Peyer's patch (tissue), 4 donors: ENCODE data around the gene VCX3B. TPM values are rescaled to one million over a fixed set of nuclear protein-coding genes. Genes with fewer than 3 reads are reported as not detected.
"Not testable (repeated sequence)": the region's sequence is repeated elsewhere in the genome, so short reads cannot be mapped to it uniquely, and the experiment has no call there.

Experiments
- DNase-seq, 3 donors: peaks; one replicate each; pipeline ENCODE4 v3.0.0-alpha.2; 2017 to 2019
- H3K27ac ChIP-seq, 4 donors: fragments of 200-600 bp; sonication (generic); one replicate each; pipeline ENCODE4 v1.5.1; 2016 to 2019
- H3K27me3 ChIP-seq, 2 donors: fragments of 200-600 bp; sonication (generic); one replicate each; pipeline ENCODE4 v1.5.1; 2019
- H3K36me3 ChIP-seq, 3 donors: fragments of 200-600 bp; sonication (generic); one replicate each; pipeline ENCODE4 v1.5.1; 2016 to 2019
- H3K4me1 ChIP-seq, 4 donors: fragments of 200-600 bp; sonication (generic); one replicate each; pipeline ENCODE4 v1.5.1; 2016 to 2019
- H3K4me3 ChIP-seq, 4 donors: fragments of 200-600 bp; sonication (generic); 1 replicate in 3 of 4; 2 replicates in 1 of 4; pipeline ENCODE4 v1.5.1; 2016 to 2019; ENCODE audit warnings: mild to moderate bottlenecking in 1 of 4
- H3K9me3 ChIP-seq, 4 donors: fragments of 200-600 bp; sonication (generic); one replicate each; pipeline ENCODE4 v1.5.1; 2016 to 2019; ENCODE audit warnings: mild to moderate bottlenecking in 1 of 4
- POLR2A ChIP-seq, 2 donors: fragments of 450-650 bp; IDR thresholded peaks; one replicate each; pipeline ENCODE4 v1.5.1; 2017; ENCODE audit warnings: antibody characterized with exemption in 2 of 2, mild to moderate bottlenecking in 2 of 2, moderate library complexity in 2 of 2
- total RNA-seq, 4 donors: library from RNA; depleted of rRNA; stranded (reverse); fragments of >200 nt; gene quantifications; one replicate each; pipeline ENCODE4 v1.1.0, GENCODE V29; 2016
- TF ChIP-seq, protein P1 (sequence below), 6 experiments: fragments of 450-650 bp in 4 of 6; fragments of 200-600 bp in 2 of 6; sonication (generic) in 1 of 6; IDR thresholded peaks; one replicate each; pipeline ENCODE4 v1.5.1; 2017 to 2019; ENCODE audit warnings: antibody characterized with exemption in 6 of 6, mild to moderate bottlenecking in 3 of 6, moderate library complexity in 1 of 6

VCX3B gene
- total RNA-seq, 4 donors from 2014 or later: not detected

DNA sequence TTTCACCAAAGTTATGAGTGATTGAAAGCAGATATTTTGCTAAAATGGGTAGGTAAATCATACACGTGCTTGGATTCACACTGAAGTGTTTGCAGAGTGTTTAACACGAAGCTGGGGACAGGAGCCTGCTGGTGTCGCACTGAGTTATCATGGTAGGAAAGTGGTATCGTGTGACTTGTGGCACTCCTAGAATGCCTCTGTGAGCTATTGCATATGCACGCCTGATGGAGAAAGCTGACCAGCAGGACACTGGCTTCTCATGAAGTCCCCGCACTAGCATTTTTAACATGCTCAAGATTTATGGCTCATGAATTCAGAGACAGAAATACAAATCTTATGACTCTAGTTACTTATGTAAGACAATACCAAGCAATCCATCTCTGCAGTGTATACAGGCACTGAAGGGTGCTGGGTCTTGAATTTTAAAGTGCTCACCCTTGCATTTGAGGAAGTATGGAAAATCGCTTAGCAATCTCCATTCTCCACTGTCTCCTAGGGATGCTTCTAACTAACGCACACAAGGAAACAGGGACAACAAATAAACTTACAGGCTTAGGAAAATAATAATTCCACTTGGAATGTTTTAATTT lies 19.8 kb downstream of the VCX3B start:
- Histone ChIP-seq H3K27ac (no peak overlapping the region), H3K9me3 (no peaks in the 10 kb centered on the region), H3K36me3 (no peaks in the 10 kb centered on the region), H3K27me3 (no peaks in the 10 kb centered on the region), H3K4me3 (no peak overlapping the region), H3K4me1 (no peaks in the 10 kb centered on the region)
- no peak for TF ChIP-seq POLR2A (IDR thresholded peaks at IDR 0.05)
- TF ChIP-seq, protein P1, sequence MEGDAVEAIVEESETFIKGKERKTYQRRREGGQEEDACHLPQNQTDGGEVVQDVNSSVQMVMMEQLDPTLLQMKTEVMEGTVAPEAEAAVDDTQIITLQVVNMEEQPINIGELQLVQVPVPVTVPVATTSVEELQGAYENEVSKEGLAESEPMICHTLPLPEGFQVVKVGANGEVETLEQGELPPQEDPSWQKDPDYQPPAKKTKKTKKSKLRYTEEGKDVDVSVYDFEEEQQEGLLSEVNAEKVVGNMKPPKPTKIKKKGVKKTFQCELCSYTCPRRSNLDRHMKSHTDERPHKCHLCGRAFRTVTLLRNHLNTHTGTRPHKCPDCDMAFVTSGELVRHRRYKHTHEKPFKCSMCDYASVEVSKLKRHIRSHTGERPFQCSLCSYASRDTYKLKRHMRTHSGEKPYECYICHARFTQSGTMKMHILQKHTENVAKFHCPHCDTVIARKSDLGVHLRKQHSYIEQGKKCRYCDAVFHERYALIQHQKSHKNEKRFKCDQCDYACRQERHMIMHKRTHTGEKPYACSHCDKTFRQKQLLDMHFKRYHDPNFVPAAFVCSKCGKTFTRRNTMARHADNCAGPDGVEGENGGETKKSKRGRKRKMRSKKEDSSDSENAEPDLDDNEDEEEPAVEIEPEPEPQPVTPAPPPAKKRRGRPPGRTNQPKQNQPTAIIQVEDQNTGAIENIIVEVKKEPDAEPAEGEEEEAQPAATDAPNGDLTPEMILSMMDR (IDR thresholded peaks at IDR 0.05): no peak
- DNase-seq: no peak

DNA sequence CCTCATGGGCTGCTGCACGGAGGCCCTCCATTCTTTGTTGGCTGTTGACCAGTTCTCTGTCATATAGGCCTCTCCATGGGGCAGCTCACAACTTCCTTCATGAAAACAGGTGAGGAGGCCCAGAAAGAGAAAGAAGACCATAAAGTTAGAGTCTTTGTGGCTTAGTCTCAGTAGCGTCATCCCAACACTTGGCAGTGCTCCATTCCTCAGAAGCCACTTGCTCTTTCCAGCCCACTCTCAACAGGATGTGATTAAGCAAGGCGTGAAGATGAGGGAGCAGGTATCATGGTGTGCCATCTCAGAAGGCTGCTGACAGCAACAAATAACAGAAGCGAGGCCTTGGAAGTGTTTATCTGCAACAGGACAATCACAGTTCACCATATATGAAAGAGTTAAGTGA lies 30.4 kb downstream of the VCX3B start:
- not testable (repeated sequence) for H3K36me3 ChIP-seq, DNase-seq, H3K9me3 ChIP-seq, H3K27ac ChIP-seq, H3K4me1 ChIP-seq, H3K27me3 ChIP-seq, H3K4me3 ChIP-seq

DNA sequence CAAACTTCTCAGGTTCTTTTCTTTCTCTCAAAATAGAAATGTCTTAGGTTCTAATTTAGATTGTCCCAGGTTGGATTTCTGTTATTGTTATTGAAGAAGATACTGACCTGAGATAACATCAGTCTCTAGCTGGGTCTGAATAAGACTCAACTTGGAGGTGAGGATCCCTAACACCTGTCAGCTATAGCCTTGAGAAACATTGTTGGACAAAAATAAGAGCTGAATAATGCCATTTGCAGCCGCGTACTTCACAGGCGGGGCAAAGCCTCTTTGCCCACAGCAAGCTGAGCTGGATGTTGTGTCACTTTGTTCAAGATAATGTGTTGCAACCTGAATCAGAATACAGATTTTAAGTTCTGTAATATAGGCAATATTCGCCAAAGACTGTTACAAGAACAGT lies 35.6 kb downstream of the VCX3B start:
- no peak for DNase-seq
- Histone ChIP-seq H3K36me3 (no peaks in the 10 kb centered on the region), H3K4me1 (no peaks in the 10 kb centered on the region), H3K27me3 (no peaks in the 10 kb centered on the region), H3K9me3 (no peaks in the 10 kb centered on the region), H3K27ac (no peak overlapping the region), H3K4me3 (no peak overlapping the region)
- no peak for TF ChIP-seq POLR2A (IDR thresholded peaks at IDR 0.05)
- TF ChIP-seq, protein P1 (IDR thresholded peaks at IDR 0.05): no peak

DNA sequence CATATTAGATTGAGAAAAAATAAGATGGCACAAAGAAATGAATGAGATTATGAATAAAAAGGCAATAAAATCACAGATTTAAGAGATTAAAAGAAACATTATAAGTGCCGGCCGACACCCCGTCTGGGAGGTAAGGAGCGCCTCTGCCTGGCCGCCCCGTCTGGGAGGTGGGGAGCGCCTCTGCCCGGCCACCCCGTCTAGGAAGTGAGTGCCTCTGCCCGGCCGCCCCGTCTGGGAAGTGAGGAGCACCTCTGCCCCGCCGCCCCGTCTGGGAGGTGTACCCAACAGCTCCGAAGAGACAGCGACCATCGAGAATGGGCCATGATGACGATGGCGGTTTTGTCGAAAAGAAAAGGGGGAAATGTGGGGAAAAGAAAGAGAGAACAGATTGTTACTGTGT lies 37.5 kb downstream of the VCX3B start:
- not testable (repeated sequence) for H3K36me3 ChIP-seq, H3K4me3 ChIP-seq, DNase-seq, H3K27me3 ChIP-seq, H3K9me3 ChIP-seq, H3K27ac ChIP-seq, H3K4me1 ChIP-seq

DNA sequence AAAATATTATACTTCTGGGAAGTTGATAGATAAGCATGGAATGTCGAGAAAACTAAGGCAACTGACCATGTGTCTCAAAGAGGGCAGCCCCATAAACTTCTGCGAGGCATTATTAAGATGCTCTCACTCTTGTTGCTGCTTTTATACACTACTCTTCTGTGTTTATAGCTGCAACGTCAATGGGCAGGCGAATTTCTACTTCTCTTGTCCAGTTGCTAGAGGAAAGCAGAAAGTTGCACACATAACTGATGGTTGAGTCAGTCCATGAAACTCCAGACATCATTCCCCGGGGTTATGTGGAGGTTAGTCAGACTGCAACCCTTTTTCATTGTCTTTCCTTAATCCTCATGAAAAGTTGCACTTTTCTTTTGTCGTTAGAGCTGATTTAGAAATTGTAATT lies 39.8 kb downstream of the VCX3B start:
- Histone ChIP-seq H3K27ac (no peak overlapping the region), H3K27me3 (no peaks in the 10 kb centered on the region), H3K9me3 (no peaks in the 10 kb centered on the region), H3K4me1 (no peaks in the 10 kb centered on the region), H3K4me3 (no peak overlapping the region), H3K36me3 (no peaks in the 10 kb centered on the region)
- DNase-seq: no peak
- TF ChIP-seq, protein P1 (IDR thresholded peaks at IDR 0.05): no peak
- no peak for TF ChIP-seq POLR2A (IDR thresholded peaks at IDR 0.05)
